ENCODE data around the gene CNOT4.
"Not testable (repeated sequence)": the region's sequence is repeated elsewhere in the genome, so short reads cannot be mapped to it uniquely, and the experiment has no call there.

The CNOT4 gene

GRCh38 chr7:135447748-135448147 lies 62.2 kb downstream of the CNOT4 start:
- DNase-seq, result peak; percentile 73

- DNase-seq, result no peak
Observed at GRCh38 chr7:135445690-135446089, 64.2 kb downstream of the CNOT4 start.

- not testable (repeated sequence) for DNase-seq
Observed at GRCh38 chr7:135445266-135445665, 64.6 kb downstream of the CNOT4 start.

GRCh38 chr7:135441791-135442190 lies 68.1 kb downstream of the CNOT4 start:
- DNase-seq, result no peak

GRCh38 chr7:135434047-135434446 lies 75.9 kb downstream of the CNOT4 start:
- no peak for DNase-seq

- no peak for DNase-seq
Observed at GRCh38 chr7:135430626-135431025, 79.3 kb downstream of the CNOT4 start.

GRCh38 chr7:135428879-135429278 lies 81.0 kb downstream of the CNOT4 start:
- no peak for DNase-seq

GRCh38 chr7:135428011-135428410 lies 81.9 kb downstream of the CNOT4 start:
- no peak for DNase-seq

GRCh38 chr7:135427166-135427565 lies 82.7 kb downstream of the CNOT4 start:
- no peak for DNase-seq

GRCh38 chr7:135425036-135425435 lies 84.9 kb downstream of the CNOT4 start:
- DNase-seq, result no peak

GRCh38 chr7:135420786-135421185 lies 89.1 kb downstream of the CNOT4 start:
- DNase-seq, result no peak

- no peak for DNase-seq
Observed at GRCh38 chr7:135416431-135416830, 93.5 kb downstream of the CNOT4 start.

GRCh38 chr7:135414850-135415439 lies 95.0 kb downstream of the CNOT4 start:
- DNase-seq, result peak; percentile 82

- DNase-seq, result no peak
Observed at GRCh38 chr7:135414208-135414607, 95.7 kb downstream of the CNOT4 start.

GRCh38 chr7:135411098-135411497 lies 98.8 kb downstream of the CNOT4 start:
- DNase-seq, result no peak

GRCh38 chr7:135410543-135410942 lies 99.4 kb downstream of the CNOT4 start:
- DNase-seq, result no peak

GRCh38 chr7:135409845-135410542 lies 99.9 kb downstream of the CNOT4 start:
- no peak for DNase-seq

- DNase-seq, result no peak
Observed at GRCh38 chr7:135407884-135408283, 102.0 kb downstream of the CNOT4 start.

- no peak for DNase-seq
Observed at GRCh38 chr7:135406918-135407317, 103.0 kb downstream of the CNOT4 start.

- DNase-seq, result no peak
Observed at GRCh38 chr7:135405969-135406368, 103.9 kb downstream of the CNOT4 start.

GRCh38 chr7:135403302-135403701 lies 106.6 kb downstream of the CNOT4 start:
- DNase-seq, result no peak

- DNase-seq, result no peak
Observed at GRCh38 chr7:135397689-135398088, 112.2 kb downstream of the CNOT4 start.

- peak; percentile 63 for DNase-seq
Observed at GRCh38 chr7:135392701-135393100, 117.2 kb downstream of the CNOT4 start.

GRCh38 chr7:135391514-135391913 lies 118.4 kb downstream of the CNOT4 start:
- no peak for DNase-seq

GRCh38 chr7:135390829-135391228 lies 119.1 kb downstream of the CNOT4 start:
- peak; percentile 81 for DNase-seq
